ENCODE results near the gene PLXNA4.

DNA sequence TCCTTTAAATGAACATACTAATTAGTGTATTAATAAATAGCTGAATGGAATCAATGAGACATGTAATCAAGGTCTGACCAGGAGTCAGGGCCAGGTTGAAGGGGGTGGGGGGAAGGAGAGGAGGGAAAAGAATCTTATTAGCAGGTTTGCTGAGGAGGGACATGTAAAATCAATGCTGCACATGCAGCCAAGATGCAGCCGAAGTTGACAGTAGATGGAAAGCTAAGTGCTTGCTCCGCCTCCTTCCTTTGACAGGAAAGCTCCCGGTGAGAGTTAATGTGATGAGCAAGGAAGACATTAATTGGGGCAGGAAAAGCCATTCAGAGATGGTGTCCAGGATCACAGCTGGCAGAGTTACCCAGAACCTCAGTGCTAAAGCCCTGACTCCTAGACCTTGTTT lies 24.4 kb downstream of the PLXNA4 start:
- TF ChIP-seq EZH2phosphoT487 (IDR thresholded peaks at IDR 0.05; ENCODE audit: insufficient read depth, low read depth) = no peak
- no peak for TF ChIP-seq EZH2 (IDR thresholded peaks at IDR 0.05; ENCODE audit: insufficient read depth, poor library complexity, severe bottlenecking)

All from GM23248 (cell line).